Ascending aorta (tissue), 2 donors: ENCODE results near the gene RPL6. TPM values are rescaled to one million over a fixed set of nuclear protein-coding genes. Genes with fewer than 3 reads are reported as not detected.
"Not testable (repeated sequence)": the region's sequence is repeated elsewhere in the genome, so short reads cannot be mapped to it uniquely, and the experiment has no call there.

Source experiments
- DNase-seq, 2 donors: peaks; one replicate each; pipeline ENCODE4 v3.0.0-alpha.2; 2019; ENCODE audit warnings: low spot score in 2 of 2
- H3K27ac ChIP-seq, 2 donors: fragments of 200-600 bp; sonication (generic); one replicate each; pipeline ENCODE4 v1.5.1; 2016 to 2017; ENCODE audit warnings: mild to moderate bottlenecking in 1 of 2
- H3K27me3 ChIP-seq: fragments of 200-600 bp; sonication (generic); one replicate; pipeline ENCODE4 v1.5.1; 2017
- H3K36me3 ChIP-seq, 2 donors: fragments of 200-600 bp; sonication (generic); one replicate each; pipeline ENCODE4 v1.5.1; 2016
- H3K4me1 ChIP-seq, 2 donors: fragments of 200-600 bp; sonication (generic); one replicate each; pipeline ENCODE4 v1.5.1; 2016 to 2017; ENCODE audit warnings: mild to moderate bottlenecking in 1 of 2
- H3K4me3 ChIP-seq, 2 donors: fragments of 200-600 bp; sonication (generic); one replicate each; pipeline ENCODE4 v1.5.1; 2016 to 2017; ENCODE audit warnings: mild to moderate bottlenecking in 1 of 2
- H3K9me3 ChIP-seq, 2 donors: fragments of 200-600 bp; sonication (generic); one replicate each; pipeline ENCODE4 v1.5.1; 2016
- intact Hi-C: fragments of 100-400 bp; cut with DNase I; formaldehyde crosslinking; loops from one replicate; pipeline ENCODE4 v1.15.1; 2023
- total RNA-seq: library from RNA; depleted of rRNA; stranded (reverse); fragments of >200 nt; gene quantifications from one replicate; pipeline ENCODE4 v1.1.0, GENCODE V29; 2016
- TF ChIP-seq, protein P1 (sequence below), 3 experiments: fragments of 200-600 bp in 2 of 3; fragments of 450-650 bp in 1 of 3; sonication (generic) in 2 of 3; IDR thresholded peaks; one replicate each; pipeline ENCODE4 v1.5.1; 2016 to 2019; ENCODE audit warnings: antibody characterized with exemption in 3 of 3, mild to moderate bottlenecking in 1 of 3, moderate library complexity in 1 of 3

The RPL6 gene
- total RNA-seq, result 951 TPM

DNA sequence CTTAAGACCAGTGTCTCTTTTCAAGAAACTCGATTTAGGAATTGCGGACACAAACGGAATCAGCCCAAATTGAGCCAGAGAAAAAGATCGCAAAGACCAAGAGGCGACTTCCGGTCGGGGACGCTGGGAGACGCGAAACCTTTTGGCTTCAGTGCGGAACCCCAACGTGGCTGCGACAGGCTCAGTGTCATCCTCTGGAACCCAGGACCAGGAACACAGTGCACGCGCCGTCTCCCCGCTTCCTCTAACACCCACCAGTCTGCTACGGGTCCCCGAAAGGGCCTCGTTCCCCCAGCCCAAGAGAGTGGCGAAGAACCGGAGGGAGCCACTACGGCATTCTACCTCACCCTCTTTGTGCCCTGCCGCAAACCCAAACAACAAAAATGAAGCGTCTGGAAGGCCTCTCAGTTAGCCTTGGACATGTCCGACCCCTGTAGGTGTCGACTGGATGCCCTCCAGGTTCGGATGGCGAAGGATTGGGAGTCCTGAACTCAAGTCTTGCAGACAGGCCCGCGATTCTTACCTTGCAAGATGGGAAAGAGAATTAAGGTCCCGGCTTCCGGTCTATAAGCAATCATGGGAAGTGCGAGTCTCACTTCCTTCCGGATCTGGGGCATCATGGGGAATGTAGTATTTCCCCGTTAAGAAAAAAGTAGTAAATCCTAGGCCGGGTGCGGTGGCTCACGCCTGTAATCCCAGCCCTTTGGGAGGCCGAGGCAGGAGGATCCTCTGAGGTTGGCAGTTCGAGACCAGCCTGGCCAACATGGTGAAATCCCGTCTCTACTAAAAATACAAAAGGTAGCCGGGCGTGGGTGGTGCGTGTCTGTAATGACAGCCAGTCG is at the start of gene RPL6:
RPL6 (minus strand) TSS at position 542 of the 842 bp plus-strand sequence. CDS start 949 bp downstream, outside the sequence.
- Histone ChIP-seq H3K27me3 (no peaks in the 10 kb centered on the region), H3K27ac (peak within 1 kb of the TSS; percentile 79 to 90), H3K4me1 (peaks cover 0 to 14% of the 10 kb centered on the region in 2 donors), H3K9me3 (no peaks in the 10 kb centered on the region), H3K4me3 (peak within 1 kb of the TSS; percentile 67 to 76), H3K36me3 (peaks cover 30 to 36% of the 10 kb centered on the region in 2 donors)
- TF ChIP-seq, protein P1, sequence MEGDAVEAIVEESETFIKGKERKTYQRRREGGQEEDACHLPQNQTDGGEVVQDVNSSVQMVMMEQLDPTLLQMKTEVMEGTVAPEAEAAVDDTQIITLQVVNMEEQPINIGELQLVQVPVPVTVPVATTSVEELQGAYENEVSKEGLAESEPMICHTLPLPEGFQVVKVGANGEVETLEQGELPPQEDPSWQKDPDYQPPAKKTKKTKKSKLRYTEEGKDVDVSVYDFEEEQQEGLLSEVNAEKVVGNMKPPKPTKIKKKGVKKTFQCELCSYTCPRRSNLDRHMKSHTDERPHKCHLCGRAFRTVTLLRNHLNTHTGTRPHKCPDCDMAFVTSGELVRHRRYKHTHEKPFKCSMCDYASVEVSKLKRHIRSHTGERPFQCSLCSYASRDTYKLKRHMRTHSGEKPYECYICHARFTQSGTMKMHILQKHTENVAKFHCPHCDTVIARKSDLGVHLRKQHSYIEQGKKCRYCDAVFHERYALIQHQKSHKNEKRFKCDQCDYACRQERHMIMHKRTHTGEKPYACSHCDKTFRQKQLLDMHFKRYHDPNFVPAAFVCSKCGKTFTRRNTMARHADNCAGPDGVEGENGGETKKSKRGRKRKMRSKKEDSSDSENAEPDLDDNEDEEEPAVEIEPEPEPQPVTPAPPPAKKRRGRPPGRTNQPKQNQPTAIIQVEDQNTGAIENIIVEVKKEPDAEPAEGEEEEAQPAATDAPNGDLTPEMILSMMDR (IDR thresholded peaks at IDR 0.05), result no peak
- peak; percentile 30 to 92 for DNase-seq
- intact Hi-C loops, result loop anchor here (1.0 to 2.0 kb wide), 2 partner anchors 9 to 26 kb away; partner anchors contain the start of genes HECTD4 and PTPN11

DNA sequence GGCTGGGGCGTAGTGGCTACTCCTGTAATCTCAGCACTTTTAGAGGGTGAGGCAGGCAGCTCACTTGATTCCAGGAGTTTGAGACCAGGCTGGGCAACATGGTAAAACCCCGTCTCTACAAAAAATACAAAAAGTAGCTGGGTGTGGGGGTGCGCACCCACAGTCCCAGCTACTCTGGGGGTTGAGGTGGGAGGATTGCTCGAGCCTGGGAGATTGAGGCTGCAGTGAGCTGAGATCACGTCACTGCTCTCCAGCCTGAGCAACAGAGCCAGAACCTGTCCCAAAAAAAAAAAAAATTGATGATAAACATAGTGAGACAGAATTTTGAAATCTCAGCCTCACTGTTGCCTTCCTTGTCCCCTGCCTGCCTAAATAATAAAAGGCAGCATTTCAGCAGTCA is 49.3 kb upstream of the RPL6 start:
- intact Hi-C loops, result no loop called here
- peaks cover 50 to 53% of the 10 kb centered on the region in 2 donors for H3K36me3 ChIP-seq
- no peak for DNase-seq
- no peak overlapping the region for H3K4me3 ChIP-seq
- no peaks in the 10 kb centered on the region for H3K4me1 ChIP-seq
- TF ChIP-seq, protein P1 (IDR thresholded peaks at IDR 0.05), result no peak
- H3K27me3 ChIP-seq, result no peaks in the 10 kb centered on the region
- H3K9me3 ChIP-seq, result no peaks in the 10 kb centered on the region
- H3K27ac ChIP-seq, result no peak overlapping the region

DNA sequence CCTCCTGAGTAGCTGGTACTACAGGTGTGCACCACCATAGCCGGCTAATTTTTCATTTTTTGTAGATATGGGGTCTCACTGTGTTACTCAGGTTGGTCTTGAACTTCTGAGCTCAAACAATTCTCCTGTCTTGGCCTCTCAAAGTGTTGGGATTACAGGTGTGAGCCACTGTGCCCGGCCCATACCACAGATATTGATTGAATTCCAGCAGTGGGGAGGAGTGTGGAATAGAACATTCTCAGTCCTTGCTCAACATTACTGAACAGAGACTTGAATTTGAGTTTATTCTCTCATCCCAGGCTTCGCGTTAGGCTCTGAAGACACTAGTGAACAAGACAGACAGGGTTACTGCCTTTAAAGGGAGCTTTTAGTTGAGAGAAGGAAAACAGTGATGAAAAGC is 48.9 kb upstream of the RPL6 start:
- Histone ChIP-seq H3K4me1 (no peaks in the 10 kb centered on the region), H3K27me3 (no peaks in the 10 kb centered on the region), H3K9me3 (no peaks in the 10 kb centered on the region), H3K4me3 (no peak overlapping the region), H3K27ac (no peak overlapping the region), H3K36me3 (peaks cover 54 to 57% of the 10 kb centered on the region in 2 donors)
- TF ChIP-seq, protein P1 (IDR thresholded peaks at IDR 0.05), result no peak
- DNase-seq, result no peak
- intact Hi-C loops, result no loop called here

DNA sequence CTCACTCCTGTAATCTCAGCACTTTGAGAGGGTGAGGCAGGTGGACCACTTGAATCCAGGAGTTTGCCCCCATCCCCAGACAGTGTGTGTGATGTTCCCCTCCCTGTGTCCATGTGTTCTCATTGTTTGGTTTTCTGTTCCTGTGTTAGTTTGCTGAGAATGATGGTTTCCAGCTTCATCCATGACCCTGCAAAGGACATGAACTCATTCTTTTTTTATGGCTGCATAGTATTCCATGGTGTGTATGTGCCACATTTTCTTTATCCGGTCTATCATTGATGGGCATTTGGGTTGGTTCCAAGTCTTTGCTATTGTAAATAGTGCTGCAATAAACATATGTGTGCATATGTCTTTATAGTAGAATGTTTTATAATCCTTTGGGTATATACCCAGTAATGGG is 47.7 kb upstream of the RPL6 start:
- DNase-seq, H3K9me3 ChIP-seq, H3K27me3 ChIP-seq, H3K4me3 ChIP-seq, H3K27ac ChIP-seq, H3K4me1 ChIP-seq, intact Hi-C loops: not testable (repeated sequence)
- peaks cover 59 to 64% of the 10 kb centered on the region in 2 donors for H3K36me3 ChIP-seq

DNA sequence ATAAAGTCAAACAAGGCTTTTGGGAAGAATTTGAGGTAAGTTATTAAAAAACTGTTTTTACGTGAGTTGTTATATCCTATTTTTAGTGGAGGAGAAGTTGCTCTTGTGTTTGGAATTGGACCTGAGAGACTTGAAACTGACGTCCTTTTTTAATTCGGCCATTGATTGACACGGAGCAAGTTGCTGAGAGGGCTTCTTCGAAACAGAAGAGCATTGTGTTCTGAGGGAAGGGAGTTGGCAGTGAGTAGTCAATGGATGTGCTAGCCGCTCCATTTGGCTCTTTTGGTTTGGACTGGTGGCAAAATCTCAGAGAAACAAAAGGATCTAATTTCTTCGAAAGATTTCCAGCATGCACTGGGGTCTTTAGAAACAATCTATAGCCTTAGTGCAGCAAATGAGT is 46.6 kb upstream of the RPL6 start:
- DNase-seq, result no peak
- H3K4me3 ChIP-seq, result no peak overlapping the region
- TF ChIP-seq, protein P1 (IDR thresholded peaks at IDR 0.05), result no peak
- no peak overlapping the region for H3K27ac ChIP-seq
- no peaks in the 10 kb centered on the region for H3K9me3 ChIP-seq
- intact Hi-C loops, result no loop called here
- H3K27me3 ChIP-seq, result no peaks in the 10 kb centered on the region
- no peaks in the 10 kb centered on the region for H3K4me1 ChIP-seq
- H3K36me3 ChIP-seq, result peaks cover 59 to 73% of the 10 kb centered on the region in 2 donors

DNA sequence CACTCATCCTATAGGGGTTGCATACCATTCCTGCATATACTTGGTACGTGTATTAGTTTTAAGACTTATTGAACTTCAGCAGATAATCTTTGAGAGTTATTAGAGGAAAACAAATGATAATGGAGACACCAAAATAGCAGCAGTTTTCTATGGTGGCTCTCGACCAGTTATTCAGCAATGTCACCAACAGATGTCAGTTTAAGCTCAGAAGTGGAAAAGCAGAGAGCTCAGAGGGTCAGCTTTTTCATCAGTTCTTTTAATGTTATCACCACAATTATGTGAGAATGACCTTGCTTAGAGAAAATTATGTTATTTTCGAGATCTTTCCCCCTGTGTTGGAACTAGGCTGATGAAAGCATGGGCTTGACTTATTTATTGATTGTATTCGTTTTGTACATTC is 41.3 kb upstream of the RPL6 start:
- Histone ChIP-seq H3K27me3 (no peaks in the 10 kb centered on the region), H3K4me1 (no peaks in the 10 kb centered on the region), H3K36me3 (peaks cover 57 to 87% of the 10 kb centered on the region in 2 donors), H3K27ac (no peak overlapping the region), H3K9me3 (no peaks in the 10 kb centered on the region), H3K4me3 (no peak overlapping the region)
- TF ChIP-seq, protein P1 (IDR thresholded peaks at IDR 0.05), result no peak
- intact Hi-C loops, result no loop called here
- no peak for DNase-seq

DNA sequence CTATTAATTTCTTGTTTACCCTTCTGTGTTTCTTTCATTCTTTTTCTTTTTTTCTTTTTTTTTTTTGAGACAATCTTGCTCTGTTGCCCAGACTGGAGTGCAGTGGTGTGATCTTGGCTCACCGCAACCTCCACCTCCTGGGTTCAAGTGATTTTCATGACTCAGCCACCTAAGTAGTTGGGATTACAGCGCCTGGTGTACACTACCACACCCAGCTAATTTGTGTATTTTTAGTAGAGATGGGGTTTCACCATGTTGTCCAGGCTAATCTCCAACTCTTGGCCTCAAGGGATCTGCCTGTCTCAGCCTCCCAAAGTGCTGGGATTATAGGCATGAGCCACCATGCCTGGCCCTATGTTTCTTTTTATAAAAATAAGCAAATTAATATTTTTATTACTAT is 38.8 kb upstream of the RPL6 start:
- intact Hi-C loops, H3K4me1 ChIP-seq: not testable (repeated sequence)
- H3K36me3 ChIP-seq, result peaks cover 38 to 64% of the 10 kb centered on the region in 2 donors

More for the DNA sequence above, 38.8 kb upstream of the RPL6 start:
- H3K27me3 ChIP-seq, H3K27ac ChIP-seq, H3K9me3 ChIP-seq, H3K4me3 ChIP-seq, DNase-seq: not testable (repeated sequence)
